ENCODE data around the gene INTS11. TPM values are rescaled to one million over a fixed set of nuclear protein-coding genes. Genes with fewer than 3 reads are reported as not detected.

The INTS11 gene
- total and polyA plus RNA-seq, 9 of the 15 experiments (the other 6 are each of a cell fraction or from before 2014, with no cell fraction given) = 3.6 to 183 (median 110) TPM

- peak; percentile 45; the same call in 1 of the 2 replicates for TF ChIP-seq POLR2G (IDR thresholded peaks at IDR 0.05; ENCODE audit: low read depth, low read length)
- TF ChIP-seq NFE2L1 (tag; IDR thresholded peaks at IDR 0.05; ENCODE audit: borderline replicate concordance, low read depth) = no peak
- TF ChIP-seq SIX5 (IDR thresholded peaks at IDR 0.05; ENCODE audit: borderline replicate concordance in 1 of 2, insufficient read depth in 1 of 2, low read depth in 1 of 2, low read length in 2 of 2) = no peak
- TF ChIP-seq SMARCB1 (IDR thresholded peaks at IDR 0.05; ENCODE audit: insufficient read length, low read depth) = no peak
- TF ChIP-seq SPI1 (IDR thresholded peaks at IDR 0.05; ENCODE audit: borderline replicate concordance, low read depth, low read length) = no peak
- TF ChIP-seq GTF2A2 (tag; IDR thresholded peaks at IDR 0.05) = no peak
- no peak for TF ChIP-seq ZZZ3 (IDR thresholded peaks at IDR 0.05)
- no peak for TF ChIP-seq ZNF12 (CRISPR knock-in tag; IDR thresholded peaks at IDR 0.05)
- no peak for TF ChIP-seq NR2C1 (IDR thresholded peaks at IDR 0.05)
- TF ChIP-seq NR2C1 (tag; IDR thresholded peaks at IDR 0.05) = no peak
- 0 out of 2 replicates have a peak, but pooled peaks have one; percentile 9 for TF ChIP-seq ZBTB40 (IDR thresholded peaks at IDR 0.05)
- no peak for TF ChIP-seq ZBTB40 (CRISPR knock-in tag; IDR thresholded peaks at IDR 0.05)
- no peak for TF ChIP-seq ZNF444 (CRISPR knock-in tag; IDR thresholded peaks at IDR 0.05)
- no peak for TF ChIP-seq ZNF511 (CRISPR knock-in tag; IDR thresholded peaks at IDR 0.05)
- TF ChIP-seq SRSF3 (IDR thresholded peaks at IDR 0.05; ENCODE audit: insufficient read depth, low read length) = no peak
- TF ChIP-seq ARHGAP35 (IDR thresholded peaks at IDR 0.05; ENCODE audit: partially characterized antibody) = no peak
- TF ChIP-seq ZNF347 (CRISPR knock-in tag; IDR thresholded peaks at IDR 0.05; ENCODE audit: low read depth) = no peak
These were observed 19.0 kb downstream of the INTS11 start (continued) for GRCh38 chr1:1305300-1306069.

Data from K562 (cell line).